ENCODE measurements around the gene CASP10.

Gene CASP10

DNA sequence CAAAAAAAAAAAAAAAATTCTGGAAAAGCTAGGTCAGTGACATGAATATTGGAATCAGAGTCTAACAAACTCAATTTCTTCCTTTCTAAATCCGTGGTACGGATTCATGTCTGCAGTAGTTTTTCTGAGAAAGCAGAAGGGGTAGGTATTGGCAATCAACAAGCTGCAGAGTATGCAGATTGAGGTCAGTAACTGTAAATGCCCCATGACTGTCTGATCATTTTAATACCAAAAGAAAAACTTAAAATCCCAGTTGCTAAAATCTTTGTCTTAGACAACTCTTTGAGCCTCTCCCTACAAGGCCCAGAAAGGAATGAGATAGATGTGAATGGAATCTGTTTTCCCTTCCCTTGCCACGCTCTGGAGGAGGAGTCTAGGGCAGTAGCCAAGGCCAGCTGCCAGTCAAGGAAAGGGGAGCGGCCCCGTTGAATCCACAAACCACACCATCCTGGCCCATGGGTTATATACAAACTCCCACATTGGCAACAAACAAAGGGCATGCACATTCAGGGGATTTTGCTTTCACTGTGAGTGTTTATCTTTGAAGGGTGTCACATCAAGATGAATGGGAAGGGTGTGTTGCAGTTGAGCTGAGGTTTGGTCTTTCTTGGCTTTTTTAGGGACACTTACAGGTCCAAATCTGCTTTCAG lies 71.3 kb downstream of the CASP10 start:
- DNase-seq (ENCODE audit: low spot score) = no peak
- in situ Hi-C loops (cut with MboI; ENCODE audit: low pct_unique_long_range_greater_than_20kb, low sequenced_read_pairs, unreplicated experiment) = no loop called here
- TF ChIP-seq, protein P1, sequence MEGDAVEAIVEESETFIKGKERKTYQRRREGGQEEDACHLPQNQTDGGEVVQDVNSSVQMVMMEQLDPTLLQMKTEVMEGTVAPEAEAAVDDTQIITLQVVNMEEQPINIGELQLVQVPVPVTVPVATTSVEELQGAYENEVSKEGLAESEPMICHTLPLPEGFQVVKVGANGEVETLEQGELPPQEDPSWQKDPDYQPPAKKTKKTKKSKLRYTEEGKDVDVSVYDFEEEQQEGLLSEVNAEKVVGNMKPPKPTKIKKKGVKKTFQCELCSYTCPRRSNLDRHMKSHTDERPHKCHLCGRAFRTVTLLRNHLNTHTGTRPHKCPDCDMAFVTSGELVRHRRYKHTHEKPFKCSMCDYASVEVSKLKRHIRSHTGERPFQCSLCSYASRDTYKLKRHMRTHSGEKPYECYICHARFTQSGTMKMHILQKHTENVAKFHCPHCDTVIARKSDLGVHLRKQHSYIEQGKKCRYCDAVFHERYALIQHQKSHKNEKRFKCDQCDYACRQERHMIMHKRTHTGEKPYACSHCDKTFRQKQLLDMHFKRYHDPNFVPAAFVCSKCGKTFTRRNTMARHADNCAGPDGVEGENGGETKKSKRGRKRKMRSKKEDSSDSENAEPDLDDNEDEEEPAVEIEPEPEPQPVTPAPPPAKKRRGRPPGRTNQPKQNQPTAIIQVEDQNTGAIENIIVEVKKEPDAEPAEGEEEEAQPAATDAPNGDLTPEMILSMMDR (IDR thresholded peaks at IDR 0.05; ENCODE audit: extremely low read depth, insufficient read depth, missing control alignments) = no peak

DNA sequence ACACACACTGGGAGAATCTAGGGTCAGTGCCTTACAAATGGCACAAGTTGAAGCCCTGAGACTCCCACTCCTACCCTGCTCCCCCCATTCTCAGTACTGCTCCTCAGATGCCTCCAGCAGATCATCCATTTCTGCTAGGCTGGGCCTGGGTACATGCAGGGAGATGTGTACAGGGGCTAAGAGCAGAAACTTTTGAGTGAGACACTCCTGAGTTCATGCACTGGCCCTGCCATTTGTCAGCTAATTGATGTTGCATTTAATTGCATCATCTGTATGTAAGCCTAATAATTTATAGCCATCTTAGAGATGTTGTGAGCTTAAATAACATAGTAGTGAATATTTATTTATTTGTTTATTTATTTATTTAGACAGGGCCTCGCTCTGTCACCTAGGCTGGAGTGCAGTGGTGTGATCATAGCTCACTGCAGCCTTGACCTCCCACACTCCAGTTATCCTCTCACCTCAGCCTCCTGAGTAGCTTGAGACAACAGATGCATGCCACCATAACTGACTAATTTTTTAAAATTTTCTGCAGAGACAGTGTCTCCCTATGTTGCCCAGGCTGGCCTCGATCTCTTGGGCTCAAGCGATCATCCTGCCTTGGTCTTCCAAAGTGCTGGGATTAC lies 72.6 kb downstream of the CASP10 start:
- TF ChIP-seq, protein P1 (IDR thresholded peaks at IDR 0.05; ENCODE audit: extremely low read depth, insufficient read depth, missing control alignments) = no peak
- DNase-seq (ENCODE audit: low spot score) = no peak
- in situ Hi-C loops (cut with MboI; ENCODE audit: low pct_unique_long_range_greater_than_20kb, low sequenced_read_pairs, unreplicated experiment) = no loop called here

DNA sequence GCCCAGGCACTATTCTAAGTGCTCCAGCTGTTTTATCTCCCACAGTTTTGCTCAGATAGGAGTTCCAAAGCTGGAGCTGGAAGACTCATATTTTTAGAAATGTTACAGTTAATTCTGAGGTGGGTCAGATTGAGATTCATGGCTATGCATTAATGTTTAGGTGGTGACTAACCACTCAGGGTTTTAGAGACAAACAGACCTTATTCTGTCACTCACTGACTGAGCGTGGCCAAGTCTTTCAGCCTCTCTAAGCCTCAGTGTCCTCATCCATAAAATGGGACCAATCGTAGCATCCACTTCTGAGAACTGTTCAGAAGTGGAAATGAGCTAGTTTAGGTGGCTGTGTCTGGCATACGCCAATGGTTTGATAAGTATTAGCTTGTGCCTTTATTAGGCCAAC lies 73.1 kb downstream of the CASP10 start:
- DNase-seq (ENCODE audit: low spot score) = no peak
- in situ Hi-C loops (cut with MboI; ENCODE audit: low pct_unique_long_range_greater_than_20kb, low sequenced_read_pairs, unreplicated experiment) = no loop called here
- TF ChIP-seq, protein P1 (IDR thresholded peaks at IDR 0.05; ENCODE audit: extremely low read depth, insufficient read depth, missing control alignments) = no peak

DNA sequence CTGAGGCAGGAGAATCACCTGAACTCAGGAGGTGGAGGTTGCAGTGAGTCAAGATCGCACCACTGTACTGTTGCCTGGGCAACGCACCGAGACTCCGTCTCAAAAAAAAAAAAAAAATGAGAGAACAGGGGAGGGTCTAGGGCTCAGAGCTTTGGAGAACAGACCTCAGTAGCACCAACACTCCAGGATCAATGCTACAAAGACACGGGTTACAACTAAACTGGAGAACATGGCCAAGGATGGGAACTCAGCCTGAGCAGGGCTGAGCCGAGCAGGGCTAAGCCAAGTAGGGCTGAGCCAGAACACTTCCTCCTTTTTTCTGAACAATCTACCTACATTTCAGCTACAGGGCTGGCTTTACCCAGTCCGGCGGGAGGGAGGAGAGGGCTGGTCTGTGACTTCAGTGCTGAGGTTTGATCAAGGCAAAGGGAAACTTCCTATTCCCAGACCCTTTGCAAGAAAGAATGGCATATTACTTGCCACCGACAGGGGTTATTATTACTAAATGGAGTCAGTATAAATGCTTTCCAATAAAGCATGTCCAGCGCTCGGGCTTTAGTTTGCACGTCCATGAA lies 74.5 kb downstream of the CASP10 start:
- in situ Hi-C loops (cut with MboI; ENCODE audit: low pct_unique_long_range_greater_than_20kb, low sequenced_read_pairs, unreplicated experiment) = no loop called here
- TF ChIP-seq, protein P1 (IDR thresholded peaks at IDR 0.05; ENCODE audit: extremely low read depth, insufficient read depth, missing control alignments) = no peak
- peak; percentile 47 for DNase-seq (ENCODE audit: low spot score)

- in situ Hi-C loops (cut with MboI; ENCODE audit: low pct_unique_long_range_greater_than_20kb, low sequenced_read_pairs, unreplicated experiment) = no loop called here
Observed at GRCh38 chr2:201257956-201258665, 75.2 kb downstream of the CASP10 start.

More at GRCh38 chr2:201257956-201258665, 75.2 kb downstream of the CASP10 start:
- TF ChIP-seq, protein P1 (IDR thresholded peaks at IDR 0.05; ENCODE audit: extremely low read depth, insufficient read depth, missing control alignments) = peak; percentile 22
- DNase-seq (ENCODE audit: low spot score) = peak; percentile 60
